Left renal pelvis (tissue), 4 donors: ENCODE data around the gene UTY. TPM values are rescaled to one million over a fixed set of nuclear protein-coding genes. Genes with fewer than 3 reads are reported as not detected.
"Not testable (repeated sequence)": the region's sequence is repeated elsewhere in the genome, so short reads cannot be mapped to it uniquely, and the experiment has no call there.

Experiments used
- DNase-seq, 4 donors: peaks; one replicate each; pipeline ENCODE4 v3.0.0-alpha.2; 2013; ENCODE audit warnings: low read depth in 4 of 4, low spot score in 3 of 4
- polyA plus RNA-seq, 4 donors: library from polyadenylated mRNA; unstranded; fragments of 120-200 nt; gene quantifications; one replicate each; pipeline ENCODE4 v1.2.1, GENCODE V29; 2013; ENCODE audit not compliant: insufficient read length in 4 of 4

UTY gene
- polyA plus RNA-seq, 4 donors = 19.1 to 25.4 (median 25.2) TPM

DNA sequence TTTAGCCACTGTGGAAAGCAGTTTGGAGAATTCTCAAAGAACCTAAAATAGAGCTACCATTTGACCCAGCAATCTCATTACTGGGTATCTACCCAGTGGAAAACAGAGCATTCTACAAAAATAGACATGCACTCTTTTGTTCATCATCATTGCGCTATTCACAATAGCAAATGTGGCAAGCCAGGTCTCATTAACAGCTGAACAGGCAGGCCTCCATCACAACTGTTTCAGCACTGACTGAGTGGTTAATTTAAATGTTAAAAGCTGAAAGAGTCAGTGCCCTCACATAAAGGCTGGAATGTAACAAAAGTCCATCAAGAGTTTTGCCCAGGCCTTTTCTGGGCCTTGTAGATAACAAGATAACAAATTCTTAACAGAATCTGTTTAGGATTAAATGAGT, 166.9 kb downstream of the UTY start:
- no peak for DNase-seq

DNA sequence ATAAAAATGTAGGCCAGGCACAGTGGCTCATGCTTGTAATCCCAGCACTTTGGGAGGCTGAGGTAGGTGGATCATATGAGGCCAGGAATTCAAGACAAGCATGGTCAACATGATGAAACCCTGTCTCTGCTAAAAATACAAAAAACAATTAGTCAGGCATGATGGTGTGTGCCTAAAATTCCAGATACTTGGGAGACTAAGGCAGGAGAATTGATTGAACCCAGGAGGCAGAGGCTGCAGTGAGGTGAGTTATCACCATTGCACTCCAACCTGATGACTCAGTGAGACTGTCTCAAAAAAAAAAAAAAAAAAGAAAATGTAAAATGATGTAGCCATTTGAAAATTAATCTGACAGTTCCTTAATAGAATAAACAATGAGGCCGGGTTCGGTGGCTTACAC, 171.9 kb downstream of the UTY start:
- no peak for DNase-seq

DNA sequence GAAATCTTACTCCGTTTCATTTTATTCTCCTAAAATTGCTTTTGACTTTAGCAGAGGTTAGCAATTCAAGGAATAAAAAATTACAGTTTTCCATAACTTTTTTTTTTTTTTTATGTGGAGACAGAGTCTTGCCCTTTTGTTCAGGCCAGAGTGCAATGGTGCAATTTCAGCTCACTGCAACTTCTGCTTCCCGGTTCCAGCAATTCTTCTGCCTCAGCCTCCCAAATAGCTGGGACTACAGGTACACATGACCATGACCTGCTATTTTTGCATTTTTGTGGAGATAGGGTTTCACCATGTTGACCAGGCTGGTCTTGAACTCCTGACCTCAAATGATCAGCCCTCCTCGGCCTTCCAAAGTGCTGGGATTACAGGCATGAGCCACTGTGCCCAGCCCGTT, 179.0 kb downstream of the UTY start:
- DNase-seq = no peak

DNA sequence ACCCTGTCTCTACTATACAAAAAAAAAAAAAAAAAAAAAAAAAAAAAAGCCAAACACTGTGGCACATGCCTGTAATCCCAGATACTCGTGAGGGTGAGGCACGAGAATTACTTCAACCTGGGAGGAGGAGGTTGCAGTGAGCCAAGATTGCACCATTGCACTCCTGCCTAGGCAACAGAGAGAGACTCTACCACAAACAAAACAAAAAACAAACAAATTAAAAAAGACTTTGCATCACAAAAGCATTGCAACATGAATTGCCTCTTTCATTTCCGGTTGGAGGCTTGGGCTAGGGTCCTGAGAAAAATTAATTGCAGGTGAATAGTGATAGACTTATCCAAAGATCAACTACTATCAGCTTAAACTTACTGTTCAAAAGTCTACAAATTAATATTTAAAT, 180.4 kb downstream of the UTY start:
- DNase-seq = no peak

DNA sequence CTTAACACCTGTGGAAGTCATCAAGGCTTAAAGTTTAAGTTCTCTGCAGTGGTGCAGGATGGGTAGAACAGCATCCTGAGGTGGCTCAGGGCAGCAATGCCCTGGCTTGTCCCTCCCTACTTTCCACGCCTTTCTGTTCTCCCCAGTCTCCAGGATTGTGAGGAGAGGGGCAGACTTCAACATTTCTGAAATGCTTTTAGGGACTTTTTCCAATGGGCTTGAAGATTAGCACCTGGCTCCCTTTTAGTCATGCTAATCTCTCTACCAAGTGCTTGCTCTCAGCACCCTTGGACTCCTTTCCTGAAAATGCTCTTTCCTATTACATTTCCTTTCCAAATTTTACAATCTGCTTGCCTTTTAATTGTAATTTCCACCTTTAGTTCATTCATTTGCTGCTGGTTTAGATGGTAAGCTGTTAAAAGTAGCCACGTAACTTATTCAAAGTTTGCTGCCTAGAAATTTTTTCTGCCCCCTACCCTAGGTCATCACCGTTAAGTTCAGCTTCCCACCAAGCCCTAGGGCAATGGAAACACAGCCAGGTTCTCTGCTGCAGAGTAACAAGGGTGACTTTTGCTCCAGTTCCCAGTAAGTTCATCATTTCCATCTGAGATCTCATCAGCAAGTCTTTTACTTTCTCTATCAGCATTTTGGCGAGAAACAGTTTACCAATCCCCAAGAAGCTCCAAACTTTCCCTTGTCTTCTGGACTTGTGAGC, 183.5 kb downstream of the UTY start:
- no peak for DNase-seq

DNA sequence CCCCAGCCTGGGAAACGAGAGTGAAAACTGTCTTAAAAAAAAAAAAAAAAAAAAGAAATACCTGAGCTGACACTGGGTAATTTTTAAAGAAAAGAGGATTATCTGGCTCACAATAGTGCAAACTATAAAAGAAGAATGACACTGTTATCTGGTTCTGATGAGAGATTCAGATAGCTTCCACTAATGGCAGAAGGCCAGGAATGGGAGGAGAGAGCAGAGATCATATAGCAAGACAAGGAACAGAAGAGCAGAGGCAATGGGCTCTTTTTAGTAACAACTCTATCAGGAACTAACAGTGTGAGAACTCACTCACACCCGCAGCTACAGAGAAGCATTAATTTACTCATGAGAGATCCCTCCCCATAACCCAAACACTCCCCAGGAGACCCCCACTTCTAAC, 184.8 kb downstream of the UTY start:
- DNase-seq = no peak

DNA sequence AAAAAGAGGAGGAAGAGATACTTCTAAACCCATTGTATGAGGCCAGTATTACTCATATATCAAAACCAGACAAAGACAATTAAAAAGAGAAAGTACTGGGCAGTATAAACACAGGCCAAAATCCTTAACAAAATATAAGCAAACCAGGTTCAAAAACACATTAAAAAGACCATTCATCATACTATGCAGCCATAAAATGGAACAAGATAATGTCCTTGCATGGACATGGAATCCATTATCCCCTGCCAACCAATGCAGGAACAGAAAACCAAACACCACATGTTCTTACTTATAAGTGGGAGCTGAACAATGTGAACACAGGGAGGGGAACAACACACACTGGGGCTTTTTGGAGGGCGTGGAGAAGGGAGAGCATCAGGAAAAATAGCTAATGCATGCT, 188.6 kb downstream of the UTY start:
- DNase-seq = no peak

DNA sequence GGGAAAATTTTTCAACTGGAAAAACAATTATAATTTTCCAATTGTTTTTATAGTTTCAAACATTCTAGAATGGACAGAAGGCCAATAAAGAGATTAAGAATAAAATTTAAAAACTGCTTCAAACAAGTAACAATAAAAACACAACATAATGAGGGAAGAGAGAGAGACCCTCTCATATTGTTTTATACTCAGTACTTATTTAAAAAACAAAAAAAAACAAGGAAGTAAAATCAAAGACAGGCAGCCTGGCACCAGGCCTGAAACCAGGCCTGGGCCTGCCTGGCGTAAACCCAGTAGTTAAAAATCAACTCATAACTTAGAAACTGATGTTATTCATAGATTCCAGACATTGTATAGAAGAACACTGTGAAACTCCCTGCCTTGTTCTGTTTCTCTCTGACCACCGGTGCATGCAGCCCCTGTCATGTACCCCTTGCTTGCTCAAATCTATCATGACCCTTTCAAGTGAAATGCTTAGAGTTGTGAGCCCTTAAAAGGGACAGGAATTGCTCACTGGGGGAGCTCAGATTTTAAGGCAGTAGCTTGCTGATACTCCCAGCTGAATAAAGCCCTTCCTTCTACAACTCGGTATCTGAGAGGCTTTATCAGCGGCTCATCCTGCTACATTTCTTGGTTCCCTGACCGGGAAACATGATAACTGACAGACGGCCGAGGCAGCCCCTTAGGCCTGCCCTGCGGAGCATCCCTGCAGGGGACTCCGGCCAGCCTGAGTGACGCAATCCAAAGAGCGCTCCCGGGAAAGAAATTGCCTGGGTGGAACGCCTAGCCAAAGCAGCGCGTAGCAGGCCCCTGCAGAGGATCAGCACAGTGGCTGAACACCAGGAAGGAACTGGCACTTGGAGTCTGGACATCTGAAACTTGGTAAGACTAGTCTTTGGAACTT, 197.4 kb downstream of the UTY start:
- not testable (repeated sequence) for DNase-seq

DNA sequence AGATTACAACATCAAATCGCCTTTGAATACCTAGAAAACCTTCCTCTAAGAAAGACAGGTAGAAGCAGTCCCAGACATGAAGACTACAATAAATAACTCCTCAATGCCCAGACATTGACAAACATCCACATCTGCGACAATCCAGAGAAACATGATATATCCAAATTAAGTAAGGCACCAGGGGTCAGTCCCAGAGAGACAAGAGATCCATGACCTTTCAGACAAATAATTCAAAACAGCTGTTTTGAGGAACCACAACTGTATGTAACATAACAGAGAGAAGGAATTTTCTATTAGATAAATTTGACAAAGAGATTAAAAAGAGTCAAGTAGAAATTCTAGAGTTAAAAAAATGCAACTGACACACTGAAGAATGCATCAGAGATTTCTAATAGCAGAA, 200.3 kb downstream of the UTY start:
- no peak for DNase-seq

DNA sequence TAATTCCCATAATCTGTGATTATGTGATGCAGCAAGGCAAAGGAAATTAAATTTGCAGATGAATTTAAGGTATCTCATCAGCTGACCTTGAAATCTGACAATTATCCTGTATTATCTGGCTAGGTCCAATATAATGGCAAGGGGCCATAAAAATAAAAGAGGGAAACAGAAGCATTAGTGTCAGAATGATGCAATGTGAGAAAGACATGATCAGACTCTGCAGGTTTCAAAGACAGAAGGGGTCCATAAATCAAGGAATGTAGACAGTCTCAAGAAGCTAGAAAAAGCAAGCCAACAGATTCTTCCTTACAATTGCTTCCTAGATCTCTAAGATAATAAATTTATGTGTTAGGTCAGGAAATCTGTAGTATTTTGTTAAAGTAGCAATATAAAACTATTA, 208.1 kb downstream of the UTY start:
- DNase-seq = no peak

DNA sequence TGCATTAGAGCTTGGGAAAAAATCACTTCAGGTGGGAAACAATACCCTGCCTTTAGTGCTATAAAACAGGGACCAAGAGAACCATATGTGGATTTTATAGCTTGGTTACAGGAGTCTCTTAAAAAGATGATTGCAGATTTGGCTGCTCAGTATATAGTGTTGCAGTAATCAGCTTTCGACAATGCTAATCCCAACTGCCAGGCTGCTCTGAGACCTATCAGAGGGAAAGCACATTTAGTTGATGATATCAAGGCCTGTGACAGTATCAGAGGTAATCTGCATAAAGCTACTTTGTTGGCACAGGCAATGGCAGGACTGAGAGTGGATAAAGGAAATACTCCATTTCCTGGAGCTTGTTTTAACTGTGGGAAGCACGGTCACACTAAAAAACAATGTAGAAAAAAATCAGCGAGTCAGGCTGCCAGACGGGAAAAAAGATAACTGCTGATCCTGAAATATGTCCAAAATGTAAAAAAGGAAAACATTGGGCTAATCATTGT, 225.8 kb downstream of the UTY start:
- DNase-seq = not testable (repeated sequence)

DNA sequence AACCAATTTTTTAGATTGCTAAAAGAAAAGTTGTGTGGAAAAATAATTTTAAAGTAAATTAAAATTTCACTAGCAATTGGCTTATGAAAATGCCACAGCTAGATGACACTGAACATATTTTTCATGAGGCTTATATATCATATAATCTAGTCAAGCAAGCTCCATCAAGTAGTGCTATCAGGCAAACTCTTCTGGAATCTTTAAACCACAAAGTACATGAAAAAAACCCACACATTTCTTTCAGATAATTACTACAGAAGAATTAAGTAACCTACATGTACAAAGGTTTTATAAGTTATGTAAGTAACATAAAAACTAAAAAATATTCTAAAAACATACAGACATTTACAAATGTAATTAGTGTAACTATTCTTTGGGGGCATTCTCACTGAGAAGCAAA, 229.4 kb downstream of the UTY start:
- DNase-seq = no peak

DNA sequence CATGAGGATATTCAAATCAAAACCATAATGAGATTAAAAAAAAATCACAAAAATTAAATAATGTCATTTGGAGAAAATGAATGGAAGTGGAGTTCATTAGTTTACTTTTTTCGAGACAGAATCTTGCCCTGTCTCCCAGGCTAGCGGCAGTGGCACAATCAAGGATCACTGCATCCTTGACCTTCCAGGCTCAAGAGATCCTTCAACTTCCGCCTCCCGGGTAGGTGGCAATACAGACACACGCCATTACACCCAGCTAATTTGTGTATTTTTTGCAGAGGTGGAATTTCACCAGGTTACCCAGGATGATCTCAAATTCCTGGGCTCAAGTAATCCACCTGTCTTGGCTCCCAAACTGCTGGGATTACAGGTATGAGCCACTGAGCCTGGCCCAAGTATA, 236.1 kb downstream of the UTY start:
- no peak for DNase-seq

DNA sequence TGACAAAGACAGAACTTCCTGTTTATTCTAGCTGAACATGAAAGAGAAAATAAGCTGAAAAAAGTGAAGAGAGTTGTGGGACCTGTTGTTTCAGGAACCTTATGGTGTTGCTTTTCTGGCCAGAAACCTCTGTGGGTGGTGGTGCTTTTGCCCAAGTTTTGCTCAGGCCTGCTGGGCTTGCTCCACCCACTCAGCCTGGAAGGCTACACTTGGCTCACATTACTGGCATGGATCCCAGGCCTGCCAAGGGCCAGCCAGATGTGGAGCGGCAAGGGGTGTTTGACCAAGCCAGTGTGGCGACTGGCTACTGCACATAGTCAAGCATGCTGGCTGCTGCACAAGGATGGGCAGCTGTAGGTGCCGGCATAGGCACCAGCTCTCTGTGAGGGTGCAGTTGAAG, 245.9 kb downstream of the UTY start:
- no peak for DNase-seq

DNA sequence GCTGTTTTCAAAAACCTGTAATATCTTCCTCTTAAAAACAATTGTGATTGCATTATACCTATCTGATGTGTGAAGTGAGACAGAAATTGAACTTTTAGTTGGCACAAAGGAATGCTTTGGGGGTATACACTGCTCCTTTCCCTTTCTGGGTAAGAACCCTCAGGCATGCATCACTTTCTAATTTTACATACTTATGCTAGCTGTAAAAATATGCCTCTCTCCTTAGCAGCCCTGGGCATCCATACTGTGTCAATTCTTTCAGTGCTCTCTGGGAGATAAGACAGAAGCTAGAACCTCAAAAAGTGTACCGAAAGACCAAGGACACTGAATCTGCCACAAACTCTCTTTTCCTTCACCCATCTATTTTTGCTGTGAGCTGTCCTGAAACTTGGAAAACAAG, 246.7 kb downstream of the UTY start:
- no peak for DNase-seq

DNA sequence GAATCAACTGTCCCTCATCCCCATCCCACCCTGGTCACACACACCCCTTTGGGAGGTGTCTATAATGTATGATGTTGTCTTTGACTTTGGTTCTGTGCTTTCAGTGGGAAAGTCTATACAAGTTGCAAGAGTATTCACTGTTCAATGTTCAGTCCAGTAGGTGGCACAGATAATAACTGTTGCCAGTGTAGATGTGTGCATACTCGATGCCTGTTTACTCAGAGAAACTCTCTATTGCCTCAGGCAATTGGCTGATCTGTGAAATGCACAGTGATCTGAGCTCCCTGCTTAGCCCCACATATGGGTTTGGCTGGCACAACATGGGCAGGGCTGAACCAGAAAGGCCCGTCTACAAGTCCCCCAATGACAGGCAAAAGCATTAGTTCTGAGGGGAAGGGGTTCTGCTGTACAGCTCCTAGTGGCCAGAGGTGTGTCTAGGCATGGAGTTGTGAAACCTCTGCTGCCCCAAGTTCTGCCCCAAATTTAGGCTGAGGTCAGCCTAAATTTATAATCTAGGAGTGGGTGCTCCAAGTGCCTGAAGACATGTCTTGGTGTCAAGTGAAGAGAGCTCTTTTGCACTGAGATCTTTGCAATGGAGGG, 252.4 kb downstream of the UTY start:
- no peak for DNase-seq

DNA sequence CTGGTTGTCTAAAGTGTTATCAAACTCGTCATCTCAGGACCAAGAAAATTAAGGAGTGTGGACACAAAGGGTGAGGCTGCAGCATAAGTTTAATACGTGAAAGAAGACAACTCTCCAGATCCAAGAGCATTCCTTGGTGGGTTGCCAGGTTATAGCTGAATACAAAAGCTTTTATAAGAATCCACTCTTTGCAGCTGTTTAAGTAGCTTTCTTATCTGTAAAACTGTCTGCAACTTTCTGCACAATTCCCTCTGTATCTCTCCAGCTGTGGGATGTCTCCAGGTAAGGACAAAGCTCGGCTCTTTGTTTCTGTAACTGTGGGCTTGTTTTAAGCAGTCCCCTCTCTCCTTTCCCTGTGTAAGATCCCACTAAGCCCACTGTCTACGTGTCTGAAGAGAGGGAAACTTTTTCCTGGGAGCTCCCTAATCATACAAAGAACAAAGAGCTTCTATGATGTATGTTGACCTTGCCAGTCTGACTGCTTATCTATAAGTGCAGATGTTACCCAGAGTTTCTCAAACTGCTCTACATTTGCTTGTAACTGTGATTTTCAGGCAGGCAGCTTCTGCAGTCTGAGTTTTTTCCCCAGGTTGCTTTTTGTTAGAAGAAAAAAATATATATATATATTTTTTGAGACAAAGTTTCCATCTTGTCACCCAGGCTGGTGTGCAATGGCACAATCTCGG, 268.7 kb downstream of the UTY start:
- no peak for DNase-seq

DNA sequence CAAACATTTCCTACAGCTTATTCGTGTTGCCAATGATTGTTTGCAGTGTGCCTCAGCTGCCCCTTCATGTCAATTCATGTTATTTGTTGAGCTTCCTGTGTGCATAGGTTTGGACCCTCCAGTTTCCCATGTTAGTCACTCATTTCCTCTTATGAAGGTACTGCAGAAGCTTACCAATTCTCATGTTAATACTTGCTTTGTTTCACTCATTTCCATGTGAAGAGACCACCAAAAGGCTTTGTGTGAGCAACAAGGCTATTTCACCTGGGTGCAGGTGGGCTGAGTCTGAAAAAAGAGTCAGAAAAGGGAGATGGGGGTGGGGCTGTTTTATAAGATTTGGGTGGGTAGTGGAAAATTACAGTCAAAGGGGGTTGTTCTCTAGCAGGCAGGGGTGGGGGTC, 274.6 kb downstream of the UTY start:
- no peak for DNase-seq
